WTC11 (cell line): ENCODE measurements around the gene ZNF548. TPM values are rescaled to one million over a fixed set of nuclear protein-coding genes. Genes with fewer than 3 reads are reported as not detected.

Experiments
- ATAC-seq: fragments of 200-7000 bp; cut with Tn5 transposase; 2 replicates; pipeline ENCODE4 v1.10.0; 2021; ENCODE audit warnings: mild to moderate bottlenecking, moderate library complexity
- CTCF ChIA-PET: fragments of 300-600 bp; sonication (Branson Sonifier 250); formaldehyde crosslinking; loops from one replicate; lab custom pipeline; 2021; ENCODE audit warnings: antibody characterized with exemption; lab: Charles Lee
- POLR2A ChIA-PET: fragments of 350-600 bp; sonication (Branson Sonifier 250); formaldehyde crosslinking; loops from one replicate; lab custom pipeline; 2021; ENCODE audit warnings: antibody characterized with exemption; lab: Charles Lee
- DNase-seq: peaks from one replicate; pipeline ENCODE4 v3.0.0; 2021; ENCODE audit warnings: low spot score
- H3K27ac Mint-ChIP-seq: 2 replicates; pipeline ENCODE4 v1.8.0; 2021; ENCODE audit warnings: mixed read lengths
- H3K27me3 Mint-ChIP-seq: 2 replicates; pipeline ENCODE4 v1.8.0; 2021; ENCODE audit warnings: low read depth, mild to moderate bottlenecking, moderate library complexity, mixed read lengths
- H3K36me3 Mint-ChIP-seq: 2 replicates; pipeline ENCODE4 v1.8.0; 2021; ENCODE audit warnings: mixed read lengths
- H3K4me1 Mint-ChIP-seq: 2 replicates; pipeline ENCODE4 v1.8.0; 2022; ENCODE audit warnings: mixed read lengths
- H3K4me3 Mint-ChIP-seq: 2 replicates; pipeline ENCODE4 v1.8.0; 2021; ENCODE audit warnings: mild to moderate bottlenecking, moderate library complexity, mixed read lengths
- H3K9me3 Mint-ChIP-seq: 2 replicates; pipeline ENCODE4 v1.8.0; 2021; ENCODE audit warnings: mixed read lengths
- ARID4B ChIP-seq: sonication (generic); formaldehyde crosslinking; IDR thresholded peaks from 2 replicates; pipeline ENCODE4 v1.8.0; 2023; ENCODE audit warnings: missing genetic modification reagents, mild to moderate bottlenecking, borderline replicate concordance
- E2F5 ChIP-seq: sonication (generic); formaldehyde crosslinking; IDR thresholded peaks from 2 replicates; pipeline ENCODE4 v1.8.1; 2022; ENCODE audit warnings: mild to moderate bottlenecking, moderate library complexity, missing genetic modification reagents
- ETV6 ChIP-seq: sonication (generic); formaldehyde crosslinking; IDR thresholded peaks from 2 replicates; pipeline ENCODE4 v1.8.1; 2022; ENCODE audit warnings: mild to moderate bottlenecking, missing genetic modification reagents
- FOXP4 ChIP-seq: sonication (generic); formaldehyde crosslinking; IDR thresholded peaks from 2 replicates; pipeline ENCODE4 v1.8.0; 2022; ENCODE audit warnings: mild to moderate bottlenecking, missing genetic modification reagents
- HMGXB4 ChIP-seq: sonication (generic); formaldehyde crosslinking; IDR thresholded peaks from 2 replicates; pipeline ENCODE4 v1.8.1; 2023; ENCODE audit warnings: mild to moderate bottlenecking, moderate library complexity, missing genetic modification reagents
- MLX ChIP-seq: sonication (generic); formaldehyde crosslinking; IDR thresholded peaks from 2 replicates; pipeline ENCODE4 v1.8.1; 2023; ENCODE audit warnings: mild to moderate bottlenecking, missing genetic modification reagents, moderate library complexity
- OVOL2 ChIP-seq: fragments of 250-450 bp; sonication (Bioruptor Pico); IDR thresholded peaks from 2 replicates; pipeline ENCODE4 v1.9.0; 2021; ENCODE audit warnings: mild to moderate bottlenecking, borderline replicate concordance
- PRDM15 ChIP-seq: sonication (generic); formaldehyde crosslinking; IDR thresholded peaks from 2 replicates; pipeline ENCODE4 v1.8.0; 2022; ENCODE audit warnings: missing genetic modification reagents
- RELA ChIP-seq: sonication (generic); formaldehyde crosslinking; IDR thresholded peaks from 2 replicates; pipeline ENCODE4 v1.8.1; 2022; ENCODE audit warnings: missing genetic modification reagents, mild to moderate bottlenecking, borderline replicate concordance
- TEAD4 ChIP-seq: sonication (generic); formaldehyde crosslinking; IDR thresholded peaks from 2 replicates; pipeline ENCODE4 v1.8.0; 2022; ENCODE audit warnings: mild to moderate bottlenecking, missing genetic modification reagents
- ZNF512 ChIP-seq: sonication (generic); formaldehyde crosslinking; IDR thresholded peaks from 2 replicates; pipeline ENCODE4 v1.8.1; 2022; ENCODE audit warnings: missing genetic modification reagents, borderline replicate concordance
- ZSCAN18 ChIP-seq: fragments of 250-450 bp; sonication (Bioruptor Pico); IDR thresholded peaks from 2 replicates; pipeline ENCODE4 v2.1.2; 2022; ENCODE audit warnings: mild to moderate bottlenecking, moderate library complexity
- total RNA-seq: library from RNA; stranded (reverse); gene quantifications from 3 replicates; pipeline ENCODE4 v1.2.3, GENCODE V29; 2021

ZNF548 gene
- total RNA-seq, 1 experiment from 2014 or later: 11.3 TPM

GRCh38 chr19:57362997-57363687 lies 26.5 kb upstream of the ZNF548 start, which contains the start of the genes TRAPPC2B and ZNF547 (continued):
- no peak for TF ChIP-seq ZNF512
- 0 out of 2 replicates have a peak, but pooled peaks have one; percentile 45 for TF ChIP-seq FOXP4

- H3K36me3 Mint-ChIP-seq: no peaks in the 10 kb centered on the region; the same call in 1 of the 2 replicates
- H3K4me3 Mint-ChIP-seq: peak overlapping the region; percentile 96
- ATAC-seq (peak; percentile 7), DNase-seq (no peak)
- peak overlapping the region; percentile 92 for H3K27ac Mint-ChIP-seq
- no peaks in the 10 kb centered on the region for H3K27me3 Mint-ChIP-seq
- ChIA-PET CTCF (interaction anchor here (1.4 kb wide), 1 partner anchor 26 kb away, joined by 7 read pairs; the partner anchor contains the start of gene ZNF548), POLR2A (interaction anchor here (0.7 kb wide), 1 partner anchor 26 kb away, joined by 3 read pairs; the partner anchor contains the start of gene ZNF548)
- H3K4me1 Mint-ChIP-seq: peaks cover 10% of the 10 kb centered on the region
- H3K9me3 Mint-ChIP-seq: no peaks in the 10 kb centered on the region
- TF ChIP-seq ARID4B (CRISPR knock-in tag) (no peak), ZNF512 (no peak), ZSCAN18 (CRISPR knock-in tag) (no peak), ETV6 (CRISPR knock-in tag) (no peak), PRDM15 (no peak), HMGXB4 (CRISPR knock-in tag) (no peak), RELA (CRISPR knock-in tag) (no peak), MLX (CRISPR knock-in tag) (no peak), E2F5 (CRISPR knock-in tag) (no peak), TEAD4 (no peak), OVOL2 (CRISPR knock-in tag) (no peak)
These were observed 25.9 kb upstream of the ZNF548 start for GRCh38 chr19:57363688-57364181.
